Measurements from ENCODE around the gene PRG3.

PRG3 gene

GRCh38 chr11:57335343-57336110, 45.4 kb downstream of the PRG3 start, which contains the start of gene SSRP1:
Gene SSRP1 (minus strand): TSS chr11:57335892. CDS start chr11:57335121, 771 bp downstream.
- peak; percentile 90 to 93 for DNase-seq

GRCh38 chr11:57335023-57335342, 46.0 kb downstream of the PRG3 start:
- no peak for DNase-seq

GRCh38 chr11:57332694-57333440, 48.1 kb downstream of the PRG3 start:
- no peak for DNase-seq

- DNase-seq, result no peak
These were observed 49.2 kb downstream of the PRG3 start for GRCh38 chr11:57331720-57332119.

- DNase-seq, result no peak
These were observed 50.9 kb downstream of the PRG3 start for GRCh38 chr11:57330029-57330428.

- DNase-seq, result no peak
These were observed 53.2 kb downstream of the PRG3 start for GRCh38 chr11:57327721-57328120.
